ENCODE data around the gene CCDC51. TPM values are rescaled to one million over a fixed set of nuclear protein-coding genes. Genes with fewer than 3 reads are reported as not detected.

CCDC51 gene
- total RNA-seq, 1 experiment from 2014 or later, result 29.3 TPM

GRCh38 chr3:48467473-48468267 lies 27.8 kb upstream of the CCDC51 start:
- H3K27me3 ChIP-seq (ENCODE audit: insufficient read depth, low read length), result no peaks in the 10 kb centered on the region
- RAD21 ChIA-PET (ENCODE audit: low non-redundant PET in 1 of 2, low total read pairs in 2 of 2, uncharacterized antibody in 2 of 2, unreplicated experiment in 2 of 2), result no interaction called here
- H3K36me3 ChIP-seq (ENCODE audit: control insufficient read depth in 1 of 2, insufficient read depth in 2 of 2, low read length in 2 of 2), result peaks cover 0 to 16% of the 10 kb centered on the region in 2 experiments; a peak in 1 of 4 replicates
- no TSS peak for BruUV-seq (replicated peaks)
- intact Hi-C loops (cut with micrococcal nuclease), result no loop called here
- POLR2A ChIA-PET, result no interaction called here
- H2AFZ ChIP-seq (ENCODE audit: low read depth, low read length, poor library complexity, severe bottlenecking), result no peak overlapping the region
- no peak for TF ChIP-seq RAD21 (IDR thresholded peaks at IDR 0.05; ENCODE audit: low read depth)
- no peak for TF ChIP-seq ELF1 (IDR thresholded peaks at IDR 0.05; ENCODE audit: borderline replicate concordance, low read depth)
- TF ChIP-seq CBX3 (IDR thresholded peaks at IDR 0.05; ENCODE audit: low read depth), result no peak
- no peak for TF ChIP-seq YY1 (IDR thresholded peaks at IDR 0.05; ENCODE audit: extremely low read depth, insufficient replicate concordance, low read depth, low read length)
- TF ChIP-seq JUND (IDR thresholded peaks at IDR 0.05), result no peak
- no peak for TF ChIP-seq POLR2AphosphoS5 (IDR thresholded peaks at IDR 0.05; ENCODE audit: low read depth, low read length)
- no peak for TF ChIP-seq POLR2A (IDR thresholded peaks at IDR 0.05; ENCODE audit: borderline replicate concordance, extremely low read depth, insufficient read depth, insufficient read length)
- no peak for TF ChIP-seq ZFX (IDR thresholded peaks at IDR 0.05)
- TF ChIP-seq REST (IDR thresholded peaks at IDR 0.05; ENCODE audit: low read depth), result no peak
- no peak for TF ChIP-seq ZBTB33 (IDR thresholded peaks at IDR 0.05; ENCODE audit: extremely low read depth, insufficient replicate concordance, low read length)
- TF ChIP-seq EZH2phosphoT487 (IDR thresholded peaks at IDR 0.05; ENCODE audit: borderline replicate concordance), result no peak
- TF ChIP-seq CTCF (IDR thresholded peaks at IDR 0.05 in 2 of 3, conservative IDR thresholded peaks at IDR 0.05 in 1 of 3; ENCODE audit: borderline replicate concordance in 1 of 3, insufficient read depth in 1 of 3, low read depth in 2 of 3, low read length in 2 of 3), result no peak
- H3K79me2 ChIP-seq (ENCODE audit: insufficient read depth, low read length), result peaks cover 57% of the 10 kb centered on the region
- H3K9me3 ChIP-seq (ENCODE audit: control insufficient read depth in 1 of 2, insufficient read depth in 1 of 2, low read depth in 1 of 2, low read length in 2 of 2), result no peaks in the 10 kb centered on the region
- no peaks in the 10 kb centered on the region for H3K9me2 ChIP-seq (ENCODE audit: insufficient read depth)
- H3K4me3 ChIP-seq (replicated peaks in 1 of 2; ENCODE audit: low read depth in 1 of 2, low read length in 2 of 2), result no peak overlapping the region
- peak overlapping the region; percentile 98; the same call in 1 of the 2 replicates for H3K27ac ChIP-seq (ENCODE audit: low read depth, low read length)
- DNase-seq (ENCODE audit: low read depth, low spot score) (no peak), ATAC-seq (no peak)
- peaks cover 22 to 42% of the 10 kb centered on the region in 2 experiments for H3K4me1 ChIP-seq (ENCODE audit: control insufficient read depth in 1 of 2, insufficient read depth in 2 of 2, low read length in 2 of 2)
- peak overlapping the region; percentile 82 for H3K9ac ChIP-seq (ENCODE audit: low read length)
- H3K4me2 ChIP-seq (ENCODE audit: low read length), result peak overlapping the region; percentile 92
- no peaks in the 10 kb centered on the region for H4K20me1 ChIP-seq (ENCODE audit: insufficient read depth)
- CTCF ChIA-PET, result no interaction called here
